Measurements from ENCODE around the gene CORO2B.

CORO2B gene

DNA sequence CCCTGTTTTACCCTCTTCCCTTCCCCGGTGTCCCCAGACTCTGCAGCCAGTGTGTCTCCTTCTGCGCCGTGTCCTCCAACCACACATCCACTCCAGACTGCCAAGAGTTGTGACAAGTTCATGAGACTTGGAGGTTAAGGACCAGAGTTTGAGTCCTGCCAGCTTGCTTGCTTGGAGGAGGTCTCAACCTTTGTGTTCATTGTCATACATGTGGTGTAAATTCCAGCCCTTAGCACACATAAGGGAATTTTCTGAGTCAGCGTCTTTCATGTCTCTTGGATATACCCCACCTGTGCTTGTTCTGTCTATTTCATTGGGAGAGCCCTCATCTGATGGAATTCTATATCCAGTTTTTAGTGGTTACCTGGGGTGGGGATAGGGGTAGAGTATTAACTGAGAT, 13.3 kb downstream of the CORO2B start:
- DNase-seq: no peak
- whole genome bisulfite sequencing (ENCODE audit: insufficient coverage): 100% methylated on average over 1 of the region's 4 CpGs
- no peak overlapping the region for H3K27ac ChIP-seq (ENCODE audit: insufficient read depth in 1 of 2, low read depth in 1 of 2, low read length in 2 of 2, poor library complexity in 1 of 2, severe bottlenecking in 2 of 2)
- POLR2A ChIA-PET: no interaction called here
- no peaks in the 10 kb centered on the region for H3K9me3 ChIP-seq (ENCODE audit: control extremely low read depth in 1 of 5, control insufficient read depth in 4 of 5, insufficient read depth in 2 of 5, low read depth in 1 of 5, low read length in 4 of 5)
- no peaks in the 10 kb centered on the region for H3K36me3 ChIP-seq (ENCODE audit: control insufficient read depth in 4 of 4, insufficient read depth in 4 of 4, low read length in 3 of 4)
- CTCF ChIA-PET: no interaction called here
- no peaks in the 10 kb centered on the region for H3K27me3 ChIP-seq (replicated peaks in 2 of 5; ENCODE audit: control insufficient read depth in 4 of 5, insufficient read depth in 5 of 5, low read length in 4 of 5)
- H3K4me3 ChIP-seq (ENCODE audit: control insufficient read depth in 1 of 7, extremely low read depth in 1 of 7, insufficient read depth in 4 of 7, low read depth in 2 of 7, low read length in 6 of 7): no peak overlapping the region
- H3K4me1 ChIP-seq (ENCODE audit: control extremely low read depth in 1 of 4, control insufficient read depth in 4 of 4, insufficient read depth in 4 of 4, low read length in 3 of 4): peaks cover 0 to 1% (median 0%) of the 10 kb centered on the region in 4 experiments

DNA sequence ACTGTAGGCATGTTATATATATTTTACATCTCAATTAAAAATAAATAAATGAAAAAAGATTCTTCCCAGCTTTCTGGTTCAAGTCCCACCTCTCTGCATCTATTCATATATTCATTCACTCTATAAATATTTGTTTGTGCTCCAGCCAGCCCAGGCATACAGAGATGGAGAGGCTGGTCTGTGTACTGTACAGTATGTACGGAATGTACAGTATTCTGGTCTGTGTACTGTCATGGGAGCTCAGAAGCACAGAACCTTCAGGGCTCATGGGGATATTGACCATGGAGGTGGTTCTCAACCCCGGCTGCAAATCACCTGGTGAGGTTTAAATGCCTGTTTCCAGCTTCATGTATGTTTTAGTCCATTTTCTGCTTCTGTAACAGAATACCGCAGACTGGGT, 13.8 kb downstream of the CORO2B start:
- H3K27me3 ChIP-seq (replicated peaks in 2 of 5; ENCODE audit: control insufficient read depth in 4 of 5, insufficient read depth in 5 of 5, low read length in 4 of 5): no peaks in the 10 kb centered on the region
- CTCF ChIA-PET: interaction anchor here (1.7 kb wide), 1 partner anchor 14 kb away, joined by 6 read pairs; no protein-coding TSS in a partner anchor
- H3K9me3 ChIP-seq (ENCODE audit: control extremely low read depth in 1 of 5, control insufficient read depth in 4 of 5, insufficient read depth in 2 of 5, low read depth in 1 of 5, low read length in 4 of 5): no peaks in the 10 kb centered on the region
- H3K27ac ChIP-seq (ENCODE audit: insufficient read depth in 1 of 2, low read depth in 1 of 2, low read length in 2 of 2, poor library complexity in 1 of 2, severe bottlenecking in 2 of 2): no peak overlapping the region
- peaks cover 0 to 1% (median 0%) of the 10 kb centered on the region in 4 experiments for H3K4me1 ChIP-seq (ENCODE audit: control extremely low read depth in 1 of 4, control insufficient read depth in 4 of 4, insufficient read depth in 4 of 4, low read length in 3 of 4)
- H3K36me3 ChIP-seq (ENCODE audit: control insufficient read depth in 4 of 4, insufficient read depth in 4 of 4, low read length in 3 of 4): no peaks in the 10 kb centered on the region
- 96% methylated on average over 3 of the region's 3 CpGs for WGBS (ENCODE audit: insufficient coverage)
- POLR2A ChIA-PET: no interaction called here
- DNase-seq: no peak
- H3K4me3 ChIP-seq (ENCODE audit: control insufficient read depth in 1 of 7, extremely low read depth in 1 of 7, insufficient read depth in 4 of 7, low read depth in 2 of 7, low read length in 6 of 7): no peak overlapping the region

DNA sequence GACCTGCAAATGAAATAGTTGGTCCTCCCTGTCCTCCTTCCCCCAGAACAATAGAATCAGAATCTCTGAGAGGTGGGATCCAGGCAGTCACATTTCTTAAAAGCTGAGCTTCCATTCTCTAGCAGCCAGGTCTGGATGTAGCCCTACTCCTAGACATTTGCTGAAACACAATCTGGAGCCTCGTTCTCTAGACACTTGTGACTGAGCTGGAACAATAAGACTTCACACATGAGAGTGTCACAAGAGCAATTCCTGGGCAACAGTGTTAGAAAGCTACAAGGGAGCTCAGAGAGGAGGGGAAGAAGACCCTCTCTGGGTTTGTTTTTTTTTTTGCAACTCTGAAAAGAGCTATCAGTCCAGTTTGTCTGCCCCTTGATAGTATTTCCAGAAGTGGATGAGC, 14.5 kb downstream of the CORO2B start:
- H3K36me3 ChIP-seq (ENCODE audit: control insufficient read depth in 4 of 4, insufficient read depth in 4 of 4, low read length in 3 of 4): no peaks in the 10 kb centered on the region
- H3K27me3 ChIP-seq (replicated peaks in 2 of 5; ENCODE audit: control insufficient read depth in 4 of 5, insufficient read depth in 5 of 5, low read length in 4 of 5): no peaks in the 10 kb centered on the region
- no peak overlapping the region for H3K27ac ChIP-seq (ENCODE audit: insufficient read depth in 1 of 2, low read depth in 1 of 2, low read length in 2 of 2, poor library complexity in 1 of 2, severe bottlenecking in 2 of 2)
- H3K4me3 ChIP-seq (ENCODE audit: control insufficient read depth in 1 of 7, extremely low read depth in 1 of 7, insufficient read depth in 4 of 7, low read depth in 2 of 7, low read length in 6 of 7): no peak overlapping the region
- ChIA-PET CTCF (interaction anchor here (1.1 to 1.7 kb wide), 2 partner anchors 13 to 21 kb away, joined by 3 to 6 read pairs; no protein-coding TSS in a partner anchor), POLR2A (no interaction called here)
- DNase-seq: no peak
- no peaks in the 10 kb centered on the region for H3K9me3 ChIP-seq (ENCODE audit: control extremely low read depth in 1 of 5, control insufficient read depth in 4 of 5, insufficient read depth in 2 of 5, low read depth in 1 of 5, low read length in 4 of 5)
- WGBS (ENCODE audit: insufficient coverage): no CpG with 5 or more reads among the region's 1 CpG
- peaks cover 0 to 4% (median under 1%) of the 10 kb centered on the region in 4 experiments for H3K4me1 ChIP-seq (ENCODE audit: control extremely low read depth in 1 of 4, control insufficient read depth in 4 of 4, insufficient read depth in 4 of 4, low read length in 3 of 4)

DNA sequence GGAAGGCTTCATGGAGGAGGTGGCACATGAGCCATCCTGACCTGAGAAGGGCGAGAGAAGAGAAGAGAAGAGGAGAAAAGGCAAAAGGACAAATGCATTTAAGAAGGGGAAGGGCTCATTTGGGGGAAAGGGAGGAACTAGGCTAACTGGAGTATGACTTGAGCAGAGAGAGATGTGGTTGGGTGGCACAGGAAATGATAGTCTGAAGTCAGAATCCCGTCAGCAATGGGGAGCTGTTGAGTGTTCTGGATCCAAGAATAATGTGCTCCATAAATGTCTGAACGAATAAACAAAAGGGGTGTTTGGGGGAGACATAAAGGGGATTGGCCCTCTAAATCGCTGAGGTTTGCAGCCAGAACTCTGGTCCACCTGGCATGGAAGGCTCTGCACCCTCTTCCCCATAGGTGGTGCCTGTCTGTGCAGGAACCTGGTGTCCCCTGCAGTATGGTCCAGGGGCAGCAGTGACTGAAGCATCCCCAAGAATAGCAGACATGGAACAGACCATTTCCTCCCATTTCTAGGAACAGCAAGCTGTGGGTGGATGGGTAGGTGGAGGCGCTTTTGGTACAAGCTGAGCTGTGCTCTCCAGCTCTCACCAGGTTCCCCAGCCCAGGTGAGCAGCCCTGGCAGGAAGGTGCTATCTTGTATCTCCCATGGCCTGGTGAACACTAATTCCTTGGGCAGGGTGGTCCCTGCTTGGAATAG, 15.2 kb downstream of the CORO2B start:
- POLR2A ChIA-PET: interaction anchor here (0.6 kb wide), 1 partner anchor 53 kb away, joined by 3 read pairs; no protein-coding TSS in a partner anchor
- Histone ChIP-seq H3K27me3 (replicated peaks in 2 of 5; ENCODE audit: control insufficient read depth in 4 of 5, insufficient read depth in 5 of 5, low read length in 4 of 5) (no peaks in the 10 kb centered on the region), H3K27ac (ENCODE audit: insufficient read depth in 1 of 2, low read depth in 1 of 2, low read length in 2 of 2, poor library complexity in 1 of 2, severe bottlenecking in 2 of 2) (no peak overlapping the region), H3K36me3 (ENCODE audit: control insufficient read depth in 4 of 4, insufficient read depth in 4 of 4, low read length in 3 of 4) (no peaks in the 10 kb centered on the region), H3K4me1 (ENCODE audit: control extremely low read depth in 1 of 4, control insufficient read depth in 4 of 4, insufficient read depth in 4 of 4, low read length in 3 of 4) (peaks cover 0 to 4% (median under 1%) of the 10 kb centered on the region in 4 experiments), H3K9me3 (ENCODE audit: control extremely low read depth in 1 of 5, control insufficient read depth in 4 of 5, insufficient read depth in 2 of 5, low read depth in 1 of 5, low read length in 4 of 5) (no peaks in the 10 kb centered on the region), H3K4me3 (ENCODE audit: control insufficient read depth in 1 of 7, extremely low read depth in 1 of 7, insufficient read depth in 4 of 7, low read depth in 2 of 7, low read length in 6 of 7) (no peak overlapping the region)
- WGBS (ENCODE audit: insufficient coverage): 71% methylated on average over 4 of the region's 5 CpGs
- CTCF ChIA-PET: interaction anchor here (1.1 to 1.7 kb wide), 3 partner anchors 13 to 34 kb away, joined by 3 to 6 read pairs (median 4); no protein-coding TSS in a partner anchor
- peak in 2 of 3 donors; percentile 26 to 28 for DNase-seq

DNA sequence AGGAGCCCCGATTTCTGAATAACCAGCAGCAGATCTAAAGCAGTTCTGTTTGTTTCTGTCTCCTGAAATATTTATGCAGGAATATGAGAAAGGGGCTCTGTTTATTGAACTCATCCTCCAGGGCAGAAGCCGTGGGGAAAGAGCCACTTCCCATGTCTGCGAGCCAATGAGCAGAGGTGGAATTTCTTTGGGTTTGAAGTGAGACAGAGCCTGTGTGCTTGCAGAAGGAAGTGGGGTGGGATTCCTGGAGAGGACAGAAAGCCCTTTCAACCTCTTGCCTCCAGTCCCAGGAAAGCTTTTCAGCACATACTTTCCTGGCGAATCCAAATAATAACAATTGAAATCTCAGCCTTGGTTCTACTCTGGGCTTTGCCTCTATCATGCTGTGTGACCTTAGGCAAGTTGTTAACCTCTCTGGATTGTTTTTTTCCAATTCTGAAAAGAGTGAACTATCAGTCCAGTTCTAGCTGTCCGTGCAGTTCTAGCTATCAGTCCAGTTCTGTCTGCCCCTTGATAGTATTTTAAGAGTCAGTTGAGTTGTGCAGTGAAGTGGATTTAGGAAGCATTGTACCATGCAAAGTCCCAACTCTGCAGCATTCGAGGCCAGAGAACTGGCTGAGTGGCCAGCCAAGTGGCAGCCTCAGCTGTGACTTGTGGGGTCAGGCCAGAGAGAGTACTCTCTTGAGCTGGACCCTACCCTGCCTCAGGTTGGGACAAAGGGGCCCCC, 15.9 kb downstream of the CORO2B start:
- Histone ChIP-seq H3K4me3 (ENCODE audit: control insufficient read depth in 1 of 7, extremely low read depth in 1 of 7, insufficient read depth in 4 of 7, low read depth in 2 of 7, low read length in 6 of 7) (no peak overlapping the region), H3K9me3 (ENCODE audit: control extremely low read depth in 1 of 5, control insufficient read depth in 4 of 5, insufficient read depth in 2 of 5, low read depth in 1 of 5, low read length in 4 of 5) (no peaks in the 10 kb centered on the region), H3K4me1 (ENCODE audit: control extremely low read depth in 1 of 4, control insufficient read depth in 4 of 4, insufficient read depth in 4 of 4, low read length in 3 of 4) (peaks cover 0 to 4% (median under 1%) of the 10 kb centered on the region in 4 experiments), H3K36me3 (ENCODE audit: control insufficient read depth in 4 of 4, insufficient read depth in 4 of 4, low read length in 3 of 4) (no peaks in the 10 kb centered on the region), H3K27ac (ENCODE audit: insufficient read depth in 1 of 2, low read depth in 1 of 2, low read length in 2 of 2, poor library complexity in 1 of 2, severe bottlenecking in 2 of 2) (no peak overlapping the region), H3K27me3 (replicated peaks in 2 of 5; ENCODE audit: control insufficient read depth in 4 of 5, insufficient read depth in 5 of 5, low read length in 4 of 5) (no peaks in the 10 kb centered on the region)
- WGBS (ENCODE audit: insufficient coverage): 95% methylated on average over 4 of the region's 6 CpGs
- no peak for DNase-seq
- POLR2A ChIA-PET: no interaction called here
- CTCF ChIA-PET: interaction anchor here (0.6 to 1.7 kb wide), 2 partner anchors 13 to 34 kb away, joined by 3 to 4 read pairs; no protein-coding TSS in a partner anchor

DNA sequence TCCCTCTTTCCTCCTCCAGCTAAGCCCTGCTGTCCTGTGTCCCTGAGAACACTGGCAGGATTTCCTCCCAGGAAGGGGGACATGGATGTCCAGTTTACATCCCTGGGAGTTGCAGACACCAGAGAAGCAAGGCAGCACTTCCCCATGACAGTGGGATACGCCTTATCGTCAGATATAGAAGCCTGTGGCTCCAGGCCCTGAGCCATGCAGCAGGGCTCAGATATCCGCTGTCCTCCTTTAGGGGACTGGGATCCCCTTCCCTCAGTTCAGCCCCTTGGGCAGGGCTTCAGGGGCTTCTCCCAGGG, 16.4 kb downstream of the CORO2B start:
- Histone ChIP-seq H3K4me3 (ENCODE audit: control insufficient read depth in 1 of 7, extremely low read depth in 1 of 7, insufficient read depth in 4 of 7, low read depth in 2 of 7, low read length in 6 of 7) (no peak overlapping the region), H3K4me1 (ENCODE audit: control extremely low read depth in 1 of 4, control insufficient read depth in 4 of 4, insufficient read depth in 4 of 4, low read length in 3 of 4) (peaks cover 0 to 4% (median under 1%) of the 10 kb centered on the region in 4 experiments), H3K27ac (ENCODE audit: insufficient read depth in 1 of 2, low read depth in 1 of 2, low read length in 2 of 2, poor library complexity in 1 of 2, severe bottlenecking in 2 of 2) (no peak overlapping the region), H3K9me3 (ENCODE audit: control extremely low read depth in 1 of 5, control insufficient read depth in 4 of 5, insufficient read depth in 2 of 5, low read depth in 1 of 5, low read length in 4 of 5) (no peaks in the 10 kb centered on the region), H3K36me3 (ENCODE audit: control insufficient read depth in 4 of 4, insufficient read depth in 4 of 4, low read length in 3 of 4) (no peaks in the 10 kb centered on the region), H3K27me3 (replicated peaks in 2 of 5; ENCODE audit: control insufficient read depth in 4 of 5, insufficient read depth in 5 of 5, low read length in 4 of 5) (no peaks in the 10 kb centered on the region)
- no peak for DNase-seq
- WGBS (ENCODE audit: insufficient coverage): 98% methylated on average over 3 of the region's 3 CpGs
- POLR2A ChIA-PET: no interaction called here
- CTCF ChIA-PET: interaction anchor here (0.6 to 1.7 kb wide), 2 partner anchors 12 to 35 kb away, joined by 3 to 4 read pairs; no protein-coding TSS in a partner anchor

DNA sequence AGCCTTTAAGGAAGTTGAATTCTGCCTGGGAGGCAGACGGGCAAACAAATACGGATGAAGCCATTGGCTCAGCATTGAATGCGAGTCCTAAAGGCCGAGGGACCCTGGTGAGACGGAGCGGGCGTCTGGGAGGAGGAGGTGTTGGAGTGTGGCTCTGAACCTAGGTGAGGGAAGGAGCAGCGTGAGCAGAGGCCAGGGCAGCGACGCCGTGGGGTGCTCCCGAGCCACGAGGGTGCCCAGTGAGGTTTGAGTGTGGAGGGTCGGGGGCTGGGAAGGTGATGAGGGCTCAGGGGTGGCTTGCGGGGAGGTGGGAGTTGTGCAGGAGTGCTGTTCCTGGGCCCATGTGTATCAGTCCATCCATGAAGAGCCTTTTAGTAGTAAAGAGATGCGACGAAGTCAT, 17.0 kb downstream of the CORO2B start:
- no peaks in the 10 kb centered on the region for H3K27me3 ChIP-seq (replicated peaks in 2 of 5; ENCODE audit: control insufficient read depth in 4 of 5, insufficient read depth in 5 of 5, low read length in 4 of 5)
- no peaks in the 10 kb centered on the region for H3K9me3 ChIP-seq (ENCODE audit: control extremely low read depth in 1 of 5, control insufficient read depth in 4 of 5, insufficient read depth in 2 of 5, low read depth in 1 of 5, low read length in 4 of 5)
- H3K4me3 ChIP-seq (ENCODE audit: control insufficient read depth in 1 of 7, extremely low read depth in 1 of 7, insufficient read depth in 4 of 7, low read depth in 2 of 7, low read length in 6 of 7): no peak overlapping the region
- ChIA-PET POLR2A (no interaction called here), CTCF (no interaction called here)
- WGBS (ENCODE audit: insufficient coverage): 97% methylated on average over 11 of the region's 17 CpGs
- peaks cover 0 to 4% (median under 1%) of the 10 kb centered on the region in 4 experiments for H3K4me1 ChIP-seq (ENCODE audit: control extremely low read depth in 1 of 4, control insufficient read depth in 4 of 4, insufficient read depth in 4 of 4, low read length in 3 of 4)
- no peak for DNase-seq
- no peaks in the 10 kb centered on the region for H3K36me3 ChIP-seq (ENCODE audit: control insufficient read depth in 4 of 4, insufficient read depth in 4 of 4, low read length in 3 of 4)
- H3K27ac ChIP-seq (ENCODE audit: insufficient read depth in 1 of 2, low read depth in 1 of 2, low read length in 2 of 2, poor library complexity in 1 of 2, severe bottlenecking in 2 of 2): no peak overlapping the region

All from common myeloid progenitor, CD34-positive (primary cell).